Coronary artery (tissue), 2 donors: ENCODE measurements around the gene TMEM121.

Source experiments
- DNase-seq: peaks from one replicate; pipeline ENCODE4 v3.0.0-alpha.2; 2017; ENCODE audit warnings: low spot score
- H3K27ac ChIP-seq, 2 donors: fragments of 200-600 bp; sonication (generic); one replicate each; pipeline ENCODE4 v1.5.1; 2016 to 2019
- H3K4me3 ChIP-seq: fragments of 200-600 bp; sonication (generic); 2 replicates; pipeline ENCODE4 v1.5.1; 2016; ENCODE audit warnings: mild to moderate bottlenecking, moderate library complexity
- TF ChIP-seq, protein P1 (sequence below): fragments of 200-600 bp; sonication (generic); IDR thresholded peaks from one replicate; pipeline ENCODE4 v1.5.1; 2019; ENCODE audit warnings: antibody characterized with exemption

Gene TMEM121

DNA sequence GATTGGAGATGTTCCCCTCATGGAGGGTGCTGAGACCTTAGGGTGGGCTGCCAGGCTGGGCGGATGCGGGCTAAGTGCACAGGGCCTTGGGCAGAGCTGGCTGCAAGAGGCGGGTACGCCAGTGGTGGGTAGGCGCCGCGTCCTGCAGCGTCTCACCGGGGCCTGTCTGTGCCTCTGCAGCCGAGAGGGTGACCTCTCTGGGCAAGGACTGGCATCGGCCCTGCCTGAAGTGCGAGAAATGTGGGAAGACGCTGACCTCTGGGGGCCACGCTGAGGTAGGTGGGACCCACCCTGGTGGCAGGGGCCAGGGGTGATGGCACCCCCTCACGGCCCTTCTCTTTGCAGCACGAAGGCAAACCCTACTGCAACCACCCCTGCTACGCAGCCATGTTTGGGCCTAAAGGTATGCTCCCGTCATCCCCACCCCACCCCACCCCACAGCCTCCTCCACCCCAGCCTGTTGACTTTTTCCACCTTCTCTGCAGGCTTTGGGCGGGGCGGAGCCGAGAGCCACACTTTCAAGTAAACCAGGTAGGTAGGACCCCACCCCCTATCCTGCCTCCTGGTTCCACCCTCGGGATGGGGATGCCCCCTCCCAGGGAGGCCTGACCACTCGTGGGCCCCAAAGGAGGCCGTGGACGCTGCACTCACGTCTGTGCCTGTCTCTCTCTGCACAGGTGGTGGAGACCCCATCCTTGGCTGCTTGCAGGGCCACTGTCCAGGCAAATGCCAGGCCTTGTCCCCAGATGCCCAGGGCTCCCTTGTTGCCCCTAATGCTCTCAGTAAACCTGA is 38.2 kb upstream of the TMEM121 start:
- peak overlapping the region; percentile 96 to 100 for H3K27ac ChIP-seq

DNA sequence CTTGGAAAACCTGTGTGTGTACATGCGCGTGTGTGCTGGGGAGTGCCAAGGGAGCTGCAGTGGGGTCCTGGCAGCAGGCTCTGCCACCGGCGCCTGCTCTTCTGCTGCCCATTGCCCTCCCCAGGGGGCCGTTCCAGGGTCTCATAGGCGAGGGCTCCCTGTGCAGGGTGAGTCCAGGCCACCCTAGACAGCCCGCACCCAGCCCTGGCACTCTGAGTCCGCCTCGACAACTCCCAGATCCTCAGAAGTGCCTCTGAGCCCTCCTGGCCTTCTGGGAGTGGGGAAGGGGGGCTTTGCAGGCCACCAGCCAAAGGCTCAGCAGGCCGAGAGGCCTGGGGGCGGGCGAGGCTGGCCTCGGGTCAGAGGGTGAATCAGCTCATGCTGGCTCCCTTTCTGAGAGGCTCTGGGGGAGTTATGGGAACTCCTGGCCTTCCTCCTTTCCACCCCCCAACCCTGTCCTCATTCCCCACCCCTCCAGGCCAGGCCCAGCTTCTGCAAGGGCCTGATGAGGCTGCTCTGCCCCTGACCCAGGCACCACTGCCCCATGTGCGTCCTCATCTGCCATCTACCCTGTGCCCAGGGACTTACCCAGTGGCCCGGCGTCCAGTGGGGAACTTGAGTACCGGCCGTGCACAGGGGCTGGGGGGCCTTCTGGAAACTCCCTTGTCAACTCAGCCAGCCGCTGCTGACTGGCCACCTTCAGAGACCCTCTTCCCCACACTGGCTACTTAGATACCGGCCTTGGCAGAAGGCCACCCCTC is 37.4 kb upstream of the TMEM121 start:
- Histone ChIP-seq H3K4me3 (peak overlapping the region; percentile 85), H3K27ac (peak overlapping the region; percentile 96 to 100)
- no peak for DNase-seq
- TF ChIP-seq, protein P1, sequence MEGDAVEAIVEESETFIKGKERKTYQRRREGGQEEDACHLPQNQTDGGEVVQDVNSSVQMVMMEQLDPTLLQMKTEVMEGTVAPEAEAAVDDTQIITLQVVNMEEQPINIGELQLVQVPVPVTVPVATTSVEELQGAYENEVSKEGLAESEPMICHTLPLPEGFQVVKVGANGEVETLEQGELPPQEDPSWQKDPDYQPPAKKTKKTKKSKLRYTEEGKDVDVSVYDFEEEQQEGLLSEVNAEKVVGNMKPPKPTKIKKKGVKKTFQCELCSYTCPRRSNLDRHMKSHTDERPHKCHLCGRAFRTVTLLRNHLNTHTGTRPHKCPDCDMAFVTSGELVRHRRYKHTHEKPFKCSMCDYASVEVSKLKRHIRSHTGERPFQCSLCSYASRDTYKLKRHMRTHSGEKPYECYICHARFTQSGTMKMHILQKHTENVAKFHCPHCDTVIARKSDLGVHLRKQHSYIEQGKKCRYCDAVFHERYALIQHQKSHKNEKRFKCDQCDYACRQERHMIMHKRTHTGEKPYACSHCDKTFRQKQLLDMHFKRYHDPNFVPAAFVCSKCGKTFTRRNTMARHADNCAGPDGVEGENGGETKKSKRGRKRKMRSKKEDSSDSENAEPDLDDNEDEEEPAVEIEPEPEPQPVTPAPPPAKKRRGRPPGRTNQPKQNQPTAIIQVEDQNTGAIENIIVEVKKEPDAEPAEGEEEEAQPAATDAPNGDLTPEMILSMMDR, result no peak

More for the DNA sequence above, 38.2 kb upstream of the TMEM121 start:
- H3K4me3 ChIP-seq, result peak overlapping the region; percentile 85
- TF ChIP-seq, protein P1, result no peak
- DNase-seq, result no peak

DNA sequence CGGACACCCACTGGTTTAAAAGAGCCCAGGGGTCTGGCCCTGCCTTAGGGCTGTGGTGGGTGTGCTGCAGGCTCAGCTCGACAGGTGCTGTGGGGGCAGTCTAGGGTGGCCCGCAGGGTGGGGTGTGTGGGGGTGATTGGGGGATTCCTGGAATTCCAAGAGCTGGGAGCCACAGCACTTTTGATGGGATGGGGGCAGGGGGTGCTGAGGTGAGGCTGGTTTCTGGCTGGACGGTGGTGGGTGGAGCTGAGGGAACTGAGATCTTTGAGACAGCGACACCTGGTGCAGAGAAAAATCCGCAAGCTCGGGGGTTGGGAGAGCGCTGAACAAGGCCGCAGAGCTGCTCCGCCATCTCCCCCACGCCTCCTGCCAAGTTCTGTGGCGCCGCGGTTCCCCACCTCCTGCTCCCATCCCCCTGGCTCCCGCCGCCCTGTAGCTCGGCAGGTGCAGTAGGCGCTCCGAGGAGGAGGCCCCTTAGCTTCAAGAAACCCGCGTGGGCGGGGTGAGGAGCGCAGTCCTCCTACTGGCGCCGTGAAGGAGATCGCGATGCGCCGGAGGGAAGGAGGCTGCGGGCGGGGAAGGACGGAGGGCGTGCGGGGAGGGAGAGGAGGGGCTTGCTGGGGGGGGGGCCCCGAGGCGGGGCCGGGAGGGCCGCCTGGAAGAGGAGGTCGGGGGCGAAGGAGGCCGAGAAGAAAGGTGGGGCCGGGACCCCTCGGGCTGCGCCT is 36.7 kb upstream of the TMEM121 start:
- DNase-seq, result peak; percentile 90
- TF ChIP-seq, protein P1, result peak; percentile 23
- peak overlapping the region; percentile 85 for H3K4me3 ChIP-seq
- peak overlapping the region; percentile 96 to 100 for H3K27ac ChIP-seq

DNA sequence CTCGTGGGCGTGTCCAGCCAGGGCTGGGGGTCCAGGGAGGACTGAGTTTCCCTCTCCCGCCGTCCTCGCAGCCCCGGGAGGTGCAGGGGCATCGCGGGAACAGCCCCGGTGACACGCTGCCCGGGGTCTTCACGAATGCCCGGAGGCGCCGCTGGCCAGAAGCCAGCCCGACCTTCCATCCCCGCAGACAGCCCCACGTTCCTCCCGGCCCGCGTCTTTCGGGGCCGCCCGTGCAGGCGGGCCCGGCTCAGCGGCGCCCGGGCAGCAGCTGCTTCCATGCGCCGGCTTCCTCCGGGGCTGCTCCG is 36.2 kb upstream of the TMEM121 start:
- TF ChIP-seq, protein P1, result no peak
- DNase-seq, result no peak

DNA sequence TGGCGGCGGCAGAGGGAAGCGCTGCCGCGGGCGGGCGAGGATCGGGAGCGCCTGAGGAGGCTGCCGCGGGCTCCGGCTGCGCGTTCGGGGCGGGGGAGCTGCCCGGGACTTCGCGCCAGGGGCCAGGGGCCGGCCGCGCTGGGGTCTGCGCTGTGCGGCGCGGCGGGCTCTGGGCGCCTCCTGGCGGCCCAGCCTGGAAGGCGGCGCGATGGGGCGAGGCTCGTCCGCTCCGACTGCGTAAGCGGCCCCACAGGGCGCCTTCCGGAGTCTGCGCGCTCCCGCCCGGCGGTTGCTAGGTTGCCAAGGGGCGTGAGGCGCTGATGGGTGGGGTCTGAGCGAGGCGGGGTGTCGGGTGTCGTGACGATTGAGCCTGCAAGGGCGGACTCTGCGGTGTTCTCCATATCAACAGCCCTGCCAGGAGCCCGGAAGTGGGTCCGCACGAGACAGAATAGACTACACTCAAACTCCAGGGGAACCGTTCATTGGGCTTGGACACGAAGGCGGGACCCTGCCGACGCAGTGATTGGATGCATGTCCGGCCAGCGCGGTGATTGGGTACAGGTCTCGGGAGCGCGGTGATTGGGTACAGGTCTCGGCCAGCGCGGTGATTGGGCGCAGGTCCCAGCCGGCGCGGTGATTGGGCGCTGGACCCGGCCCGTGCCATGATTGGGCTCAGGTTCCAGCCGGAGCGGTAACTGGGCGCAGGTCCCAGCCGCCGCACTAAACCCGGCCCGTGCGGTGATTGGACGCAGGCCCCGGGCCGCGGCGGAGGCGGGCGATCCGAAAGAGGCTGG is 35.6 kb upstream of the TMEM121 start, which contains the start of gene TEDC1:
TEDC1 (plus strand) TSS at position 675 of the 794 bp plus-strand sequence. CDS start 130 bp downstream, outside the sequence.
- TF ChIP-seq, protein P1, result peak; percentile 66
- H3K4me3 ChIP-seq, result peak within 1 kb of the TSS; percentile 93
- DNase-seq, result peak; percentile 100
- H3K27ac ChIP-seq, result peak within 1 kb of the TSS; percentile 96 to 100

More for the DNA sequence above, 36.2 kb upstream of the TMEM121 start:
- Histone ChIP-seq H3K4me3 (peak overlapping the region; percentile 85), H3K27ac (peak overlapping the region; percentile 96 to 100)

DNA sequence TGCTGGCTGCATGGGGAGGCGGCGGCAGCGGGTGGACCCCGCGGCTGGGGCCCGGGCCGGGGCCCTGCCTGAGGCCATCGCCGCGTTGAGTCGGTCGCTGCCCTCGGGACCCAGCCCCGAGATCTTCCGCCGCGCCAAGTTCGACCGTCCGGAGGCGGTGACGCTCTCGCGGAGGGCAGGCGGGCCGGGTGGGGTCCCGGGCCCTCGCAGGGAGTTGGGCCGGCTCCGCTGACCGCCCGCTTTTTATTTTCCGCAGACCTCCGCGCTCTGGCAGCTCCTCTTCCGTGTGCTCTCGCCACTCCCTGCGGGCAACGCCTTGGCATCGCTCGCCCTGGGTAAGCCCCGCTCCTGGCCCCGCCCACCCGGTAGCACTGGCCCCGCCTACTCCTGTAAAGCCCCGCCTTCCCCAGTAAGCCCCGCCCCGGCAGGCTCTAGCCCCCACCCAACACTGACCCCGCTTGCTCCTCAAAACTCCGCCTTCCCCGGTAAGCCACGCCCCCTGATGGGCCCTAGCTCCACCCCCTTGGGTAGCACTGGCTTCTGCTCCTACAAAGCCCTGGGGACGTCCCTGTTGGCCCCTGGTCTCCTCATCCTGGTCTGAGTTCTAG is 34.9 kb upstream of the TMEM121 start:
- TF ChIP-seq, protein P1, result no peak
- peak; percentile 89 for DNase-seq
- Histone ChIP-seq H3K27ac (peak overlapping the region; percentile 7 to 100), H3K4me3 (peak overlapping the region; percentile 93)
